ENCODE measurements around the gene C19orf38. TPM values are rescaled to one million over a fixed set of nuclear protein-coding genes. Genes with fewer than 3 reads are reported as not detected.
"Not testable (repeated sequence)": the region's sequence is repeated elsewhere in the genome, so short reads cannot be mapped to it uniquely, and the experiment has no call there.

The C19orf38 gene
- total RNA-seq, 2 donors from 2014 or later = 0.24 TPM; not detected in 1

DNA sequence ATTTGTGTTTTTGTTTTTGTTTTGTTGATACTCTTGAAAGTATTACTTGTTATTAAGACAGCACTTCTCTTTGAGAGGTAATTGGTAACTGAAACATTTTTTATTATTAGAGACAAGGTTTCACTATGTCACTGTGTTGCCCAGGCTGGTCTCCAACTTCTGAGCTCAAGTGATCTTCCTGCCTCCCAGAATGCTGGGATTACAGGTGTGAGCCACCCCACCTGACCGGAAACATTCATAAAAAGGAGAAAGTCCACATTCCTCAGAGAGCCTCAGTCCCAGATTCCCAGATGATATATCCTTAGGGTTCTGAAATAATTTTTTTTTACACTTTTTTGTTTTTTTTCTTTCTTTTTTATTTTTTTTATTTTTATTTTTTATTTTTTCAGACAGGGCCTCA, 25.8 kb downstream of the C19orf38 start:
- H3K27ac ChIP-seq (ENCODE audit: low read depth, low read length) = no peak overlapping the region
- peaks cover 3% of the 10 kb centered on the region for H3K36me3 ChIP-seq (ENCODE audit: control insufficient read depth, insufficient read depth, low read length)
- TF ChIP-seq, protein P1, sequence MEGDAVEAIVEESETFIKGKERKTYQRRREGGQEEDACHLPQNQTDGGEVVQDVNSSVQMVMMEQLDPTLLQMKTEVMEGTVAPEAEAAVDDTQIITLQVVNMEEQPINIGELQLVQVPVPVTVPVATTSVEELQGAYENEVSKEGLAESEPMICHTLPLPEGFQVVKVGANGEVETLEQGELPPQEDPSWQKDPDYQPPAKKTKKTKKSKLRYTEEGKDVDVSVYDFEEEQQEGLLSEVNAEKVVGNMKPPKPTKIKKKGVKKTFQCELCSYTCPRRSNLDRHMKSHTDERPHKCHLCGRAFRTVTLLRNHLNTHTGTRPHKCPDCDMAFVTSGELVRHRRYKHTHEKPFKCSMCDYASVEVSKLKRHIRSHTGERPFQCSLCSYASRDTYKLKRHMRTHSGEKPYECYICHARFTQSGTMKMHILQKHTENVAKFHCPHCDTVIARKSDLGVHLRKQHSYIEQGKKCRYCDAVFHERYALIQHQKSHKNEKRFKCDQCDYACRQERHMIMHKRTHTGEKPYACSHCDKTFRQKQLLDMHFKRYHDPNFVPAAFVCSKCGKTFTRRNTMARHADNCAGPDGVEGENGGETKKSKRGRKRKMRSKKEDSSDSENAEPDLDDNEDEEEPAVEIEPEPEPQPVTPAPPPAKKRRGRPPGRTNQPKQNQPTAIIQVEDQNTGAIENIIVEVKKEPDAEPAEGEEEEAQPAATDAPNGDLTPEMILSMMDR (conservative IDR thresholded peaks at IDR 0.05) = no peak
- H3K4me3 Mint-ChIP-seq = no peak overlapping the region
- H3K27ac Mint-ChIP-seq = no peak overlapping the region
- H3K4me1 Mint-ChIP-seq = peaks cover 17% of the 10 kb centered on the region
- no peaks in the 10 kb centered on the region for H3K4me1 ChIP-seq (ENCODE audit: control insufficient read depth, insufficient read depth, low read length)
- H3K27me3 ChIP-seq (ENCODE audit: control insufficient read depth, insufficient read depth, low read length, poor library complexity, severe bottlenecking) = no peaks in the 10 kb centered on the region
- peaks cover 10% of the 10 kb centered on the region for H3K36me3 Mint-ChIP-seq (ENCODE audit: low read depth)
- no peak for DNase-seq
- H3K27me3 Mint-ChIP-seq (ENCODE audit: insufficient read depth) = no peaks in the 10 kb centered on the region
- H3K9ac ChIP-seq (ENCODE audit: extremely low read depth, low read length, poor library complexity, severe bottlenecking) = no peak overlapping the region
- H3K4me3 ChIP-seq (ENCODE audit: low read length) = no peak overlapping the region
- no peaks in the 10 kb centered on the region for H3K9me3 ChIP-seq (ENCODE audit: control insufficient read depth, low read length)
- WGBS, 2 experiments (ENCODE audit: insufficient coverage in 1 of 2, insufficient read length in 1 of 2) = 93 to 100% methylated on average over 1 of the region's 1 CpG
- no peaks in the 10 kb centered on the region for H3K9me3 Mint-ChIP-seq

DNA sequence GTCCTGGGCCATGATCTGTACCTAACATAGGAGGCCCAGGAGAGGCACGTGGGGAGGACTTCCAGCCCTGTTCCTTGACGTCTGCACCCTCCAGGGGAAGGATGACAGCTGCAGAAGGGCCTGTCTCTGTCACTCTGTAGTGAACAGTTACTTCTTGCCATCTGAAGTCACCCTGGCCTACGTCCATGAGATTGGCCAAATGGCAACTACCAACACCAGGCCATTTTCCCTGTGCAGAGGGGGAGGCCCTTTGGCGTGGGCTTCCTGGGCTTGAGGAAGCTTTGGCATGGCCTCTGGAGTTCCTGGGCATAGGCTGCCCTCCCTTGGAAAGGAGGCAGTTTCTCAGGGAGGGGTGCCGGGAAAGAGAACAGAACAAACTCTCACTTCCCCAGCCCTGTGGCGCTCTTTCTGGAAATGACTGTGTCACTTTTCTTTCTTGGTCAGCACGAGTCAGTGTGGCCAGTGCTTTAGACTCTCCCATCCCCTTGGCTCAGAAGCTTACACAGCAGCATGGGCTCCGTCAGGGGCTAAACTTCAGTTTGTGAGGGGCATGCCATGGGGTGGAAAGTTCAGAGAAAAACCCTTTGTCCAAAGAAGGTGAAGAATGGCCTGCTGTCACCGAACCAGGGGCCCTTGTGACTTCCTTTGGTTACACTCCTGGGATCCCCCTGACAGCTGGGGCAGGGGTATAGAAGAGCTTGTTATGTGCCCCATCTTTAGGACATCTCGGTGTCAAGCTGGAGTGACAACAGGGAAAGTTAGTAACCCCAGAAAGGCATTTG, 28.4 kb downstream of the C19orf38 start:
- H3K36me3 ChIP-seq (ENCODE audit: control insufficient read depth, insufficient read depth, low read length) = peaks cover 3% of the 10 kb centered on the region

DNA sequence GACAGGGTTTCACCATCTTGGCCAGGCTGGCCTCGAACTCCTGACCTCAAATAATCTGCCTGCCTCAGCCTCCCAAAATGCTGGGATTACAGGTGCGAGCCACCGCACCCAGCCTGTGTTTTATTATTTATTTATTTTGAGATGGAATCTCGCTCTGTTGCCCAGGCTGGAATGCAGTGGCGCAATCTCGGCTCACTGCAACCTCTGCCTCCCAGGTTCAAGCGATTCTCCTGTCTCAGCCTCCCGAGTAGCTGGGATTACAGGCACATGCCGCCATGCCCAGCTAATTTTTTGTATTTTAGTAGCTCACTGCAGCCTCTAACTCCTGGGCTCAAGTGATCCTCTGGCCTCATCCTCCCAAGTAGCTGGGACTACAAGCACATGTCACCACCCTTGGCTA, 29.4 kb downstream of the C19orf38 start:
- H3K9me3 Mint-ChIP-seq; H3K27me3 Mint-ChIP-seq (ENCODE audit: insufficient read depth); H3K4me3 Mint-ChIP-seq; H3K27me3 ChIP-seq (ENCODE audit: control insufficient read depth, insufficient read depth, low read length, poor library complexity, severe bottlenecking); DNase-seq; H3K36me3 ChIP-seq (ENCODE audit: control insufficient read depth, insufficient read depth, low read length); H3K9ac ChIP-seq (ENCODE audit: extremely low read depth, low read length, poor library complexity, severe bottlenecking); H3K4me3 ChIP-seq (ENCODE audit: low read length); H3K9me3 ChIP-seq (ENCODE audit: control insufficient read depth, low read length): not testable (repeated sequence)
- H3K4me1 ChIP-seq (ENCODE audit: control insufficient read depth, insufficient read depth, low read length) = peaks cover 16% of the 10 kb centered on the region
- H3K36me3 Mint-ChIP-seq (ENCODE audit: low read depth) = peaks cover 10% of the 10 kb centered on the region
- H3K27ac Mint-ChIP-seq = peak overlapping the region; percentile 89
- peak overlapping the region; percentile 22 for H3K27ac ChIP-seq (ENCODE audit: low read depth, low read length)
- 89 to 98% methylated on average over 6 to 9 of the region's 9 CpGs for WGBS, 2 experiments (ENCODE audit: insufficient coverage in 1 of 2, insufficient read length in 1 of 2)
- peaks cover 35% of the 10 kb centered on the region for H3K4me1 Mint-ChIP-seq

More for the DNA sequence above, 28.4 kb downstream of the C19orf38 start:
- H3K27ac Mint-ChIP-seq = no peak overlapping the region
- TF ChIP-seq, protein P1 (conservative IDR thresholded peaks at IDR 0.05) = no peak
- H3K27me3 Mint-ChIP-seq (ENCODE audit: insufficient read depth) = no peaks in the 10 kb centered on the region
- 91 to 95% methylated on average over 9 to 10 of the region's 10 CpGs for WGBS, 2 experiments (ENCODE audit: insufficient coverage in 1 of 2, insufficient read length in 1 of 2)
- Histone ChIP-seq H3K27me3 (ENCODE audit: control insufficient read depth, insufficient read depth, low read length, poor library complexity, severe bottlenecking) (no peaks in the 10 kb centered on the region), H3K9ac (ENCODE audit: extremely low read depth, low read length, poor library complexity, severe bottlenecking) (no peak overlapping the region), H3K27ac (ENCODE audit: low read depth, low read length) (peak overlapping the region; percentile 36), H3K4me3 (ENCODE audit: low read length) (no peak overlapping the region), H3K4me1 (ENCODE audit: control insufficient read depth, insufficient read depth, low read length) (peaks cover 12% of the 10 kb centered on the region), H3K9me3 (ENCODE audit: control insufficient read depth, low read length) (no peaks in the 10 kb centered on the region)
- no peaks in the 10 kb centered on the region for H3K9me3 Mint-ChIP-seq
- peaks cover 10% of the 10 kb centered on the region for H3K36me3 Mint-ChIP-seq (ENCODE audit: low read depth)
- H3K4me3 Mint-ChIP-seq = no peak overlapping the region
- peak; percentile 40 for DNase-seq
- H3K4me1 Mint-ChIP-seq = peaks cover 29% of the 10 kb centered on the region

Data from endodermal cell (in vitro differentiated cells).